ENCODE measurements around the gene CCDC87.
"Not testable (repeated sequence)": the region's sequence is repeated elsewhere in the genome, so short reads cannot be mapped to it uniquely, and the experiment has no call there.

CCDC87 gene

GRCh38 chr11:66549696-66550095 lies 43.2 kb downstream of the CCDC87 start:
- DNase-seq, result no peak

DNA sequence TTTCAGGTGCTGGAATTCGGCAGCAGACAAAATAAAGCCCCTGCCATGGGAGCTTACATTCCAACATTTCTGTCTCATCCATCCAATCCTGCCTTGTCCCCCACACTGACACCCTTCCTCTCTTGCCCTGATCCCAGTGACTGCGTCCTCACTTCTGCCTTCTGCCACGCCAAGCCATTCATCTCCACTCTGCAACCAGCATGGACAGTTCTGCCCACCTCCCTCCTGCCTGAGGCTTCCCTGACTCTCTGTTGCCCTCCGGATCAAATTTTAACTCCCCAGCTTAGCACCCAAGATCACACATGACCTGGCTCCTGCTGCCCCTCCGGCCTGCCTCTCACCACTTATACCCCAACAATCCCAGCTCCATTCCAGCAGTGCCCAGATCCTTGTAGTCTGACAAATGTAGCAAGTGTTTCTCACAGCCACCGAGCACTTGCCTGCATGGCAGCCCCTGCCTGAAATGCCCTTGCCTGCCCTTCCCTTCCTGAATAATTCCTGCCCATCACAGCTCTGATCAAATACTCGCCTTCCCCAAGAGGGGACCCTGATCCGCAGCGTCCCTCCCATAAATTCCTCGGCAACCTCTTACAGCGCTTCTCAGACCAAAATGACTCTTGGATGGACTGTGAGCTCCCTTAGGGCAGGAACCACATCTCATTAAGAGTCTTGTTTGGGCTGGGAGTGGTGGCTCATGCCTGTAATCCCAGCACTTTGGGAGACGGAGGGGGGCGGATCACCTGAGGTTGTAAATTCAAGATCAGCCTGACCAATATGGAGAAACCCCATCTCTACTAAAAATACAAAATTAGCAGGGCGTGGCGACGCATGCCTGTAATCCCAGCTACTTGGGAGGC lies 43.9 kb downstream of the CCDC87 start:
- no peak for DNase-seq

DNA sequence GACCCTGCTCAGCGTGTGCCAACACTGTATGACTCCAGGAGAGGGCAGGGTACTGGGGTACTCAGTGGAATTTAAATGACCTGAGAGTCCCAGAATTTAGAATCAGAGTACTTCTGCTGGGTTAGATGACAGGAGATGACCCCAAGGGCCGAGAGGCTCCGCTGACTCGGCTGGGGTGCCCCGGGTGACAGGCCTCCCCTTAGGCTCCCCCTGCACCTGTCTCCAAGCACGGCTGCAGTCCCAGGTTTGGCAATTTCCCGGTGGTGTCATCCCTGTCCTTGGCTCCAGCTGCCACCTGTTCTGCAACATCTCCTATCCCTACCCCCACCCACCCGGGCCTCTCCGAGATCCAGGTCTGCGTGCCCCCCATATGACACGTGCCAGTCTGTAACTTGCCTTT lies 44.8 kb downstream of the CCDC87 start:
- no peak for DNase-seq

DNA sequence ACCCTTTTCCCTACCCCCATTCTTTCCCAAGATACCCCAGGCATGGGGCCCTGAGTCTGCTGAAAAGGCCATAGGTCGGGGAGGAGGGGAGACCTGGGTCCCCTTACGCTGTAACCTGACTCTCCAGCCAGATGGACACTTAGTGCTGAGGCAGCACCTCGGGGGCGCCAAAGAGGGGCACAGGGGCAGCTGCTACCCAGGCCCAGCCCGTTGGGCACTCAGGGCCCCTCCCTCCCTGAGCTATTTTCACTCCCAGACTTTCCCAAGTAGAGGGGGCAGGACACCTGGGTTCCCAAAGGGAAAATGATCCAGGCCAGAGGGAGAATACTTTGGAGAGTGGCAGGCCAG lies 45.2 kb downstream of the CCDC87 start:
- DNase-seq, result no peak

DNA sequence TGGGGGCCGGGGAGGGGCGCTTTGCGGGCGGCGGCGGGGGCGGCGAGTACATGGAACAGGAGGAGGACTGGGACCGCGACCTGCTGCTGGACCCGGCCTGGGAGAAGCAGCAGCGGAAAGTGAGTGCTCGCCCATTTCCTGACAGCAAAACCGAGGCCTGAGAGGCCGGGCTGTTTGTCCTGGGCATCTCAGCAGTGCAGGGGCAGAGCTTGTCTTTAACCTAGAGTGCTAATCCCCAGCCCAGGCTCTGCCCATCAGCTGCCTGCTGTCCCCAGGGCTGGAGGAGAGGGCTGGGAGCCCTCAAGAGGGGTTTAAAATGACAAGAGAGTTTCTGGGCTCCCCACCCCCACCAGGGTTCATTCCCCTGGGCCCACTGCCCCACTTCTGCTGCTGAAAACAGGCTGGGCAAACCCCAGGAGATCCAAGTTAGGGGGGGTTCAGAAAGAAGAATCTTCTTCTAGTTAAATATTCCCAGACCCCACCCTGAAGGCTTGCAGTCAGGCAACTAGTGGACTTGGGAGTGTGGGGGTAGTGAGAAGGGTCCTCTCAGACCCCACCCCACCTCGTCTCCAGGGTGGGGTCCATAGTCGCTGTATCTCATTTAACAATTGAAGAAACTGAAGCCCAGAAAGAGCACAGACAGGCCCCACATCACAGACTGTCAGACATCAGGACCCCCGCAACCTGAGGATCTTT lies 45.7 kb downstream of the CCDC87 start:
- no peak for DNase-seq

GRCh38 chr11:66546368-66546965 lies 46.4 kb downstream of the CCDC87 start, which contains the start of gene ACTN3:
Gene ACTN3, plus strand, starts transcription at chr11:66546903. Its CDS starts 35 bp downstream, at chr11:66546938.
- peak; percentile 20 for DNase-seq

DNA sequence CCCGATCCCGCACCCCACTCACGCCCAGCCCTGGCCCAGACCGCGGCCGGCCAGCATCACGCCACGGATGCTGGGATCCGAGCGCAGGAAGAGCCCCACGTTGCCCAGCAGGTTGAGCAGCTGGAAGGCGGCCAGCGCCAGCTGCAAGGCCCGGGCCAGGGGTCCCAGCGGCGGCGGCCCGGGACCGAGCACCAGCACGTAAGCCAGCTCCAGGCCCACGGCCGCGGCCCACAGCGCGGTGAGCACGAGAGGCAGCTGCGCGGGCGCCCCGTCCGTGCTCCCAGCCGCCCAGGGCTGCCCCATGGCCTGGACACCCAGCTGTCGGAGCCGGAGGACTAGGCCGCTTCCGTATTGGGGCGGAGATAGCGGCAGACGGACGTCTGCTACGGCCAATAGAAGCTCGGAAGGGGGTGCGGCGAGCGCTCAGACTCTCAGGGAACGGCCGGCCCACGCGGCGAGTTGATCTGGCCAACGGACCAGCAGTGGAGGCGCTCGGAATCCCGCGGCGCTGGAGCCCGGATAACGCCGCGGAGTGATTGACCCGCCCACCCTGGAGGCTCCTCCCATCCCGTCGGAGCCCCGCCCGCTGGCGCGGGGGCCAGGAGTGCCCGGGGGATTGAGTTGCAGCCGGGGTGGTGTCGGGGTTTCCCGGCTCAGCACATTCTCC lies 47.0 kb downstream of the CCDC87 start, which contains the start of gene ZDHHC24:
ZDHHC24 (minus strand) TSS at position 348 of the 667 bp plus-strand sequence; CDS start at position 303, 45 bp downstream.
- peak; percentile 98 for DNase-seq

DNA sequence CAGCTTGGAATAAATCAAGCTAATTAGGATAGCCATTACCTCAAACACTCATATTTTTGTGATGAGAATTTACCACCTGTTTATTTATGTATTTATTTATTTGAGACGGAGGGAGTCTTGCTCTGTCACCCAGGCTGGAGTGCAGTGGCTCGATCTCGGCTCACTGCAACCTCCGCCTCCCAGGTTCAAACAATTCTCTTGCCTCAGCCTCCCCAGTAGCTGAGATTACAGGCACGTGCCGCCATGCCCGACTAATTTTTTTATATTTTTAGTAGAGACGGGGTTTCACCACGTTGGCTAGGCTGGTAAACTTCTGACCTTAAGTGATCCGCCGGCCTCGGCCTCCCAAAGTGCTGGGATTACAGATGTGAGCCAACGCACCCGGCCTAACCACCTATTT lies 47.9 kb downstream of the CCDC87 start:
- not testable (repeated sequence) for DNase-seq

- DNase-seq, result peak; percentile 26
Observed at GRCh38 chr11:66543263-66544107, 49.4 kb downstream of the CCDC87 start.

DNA sequence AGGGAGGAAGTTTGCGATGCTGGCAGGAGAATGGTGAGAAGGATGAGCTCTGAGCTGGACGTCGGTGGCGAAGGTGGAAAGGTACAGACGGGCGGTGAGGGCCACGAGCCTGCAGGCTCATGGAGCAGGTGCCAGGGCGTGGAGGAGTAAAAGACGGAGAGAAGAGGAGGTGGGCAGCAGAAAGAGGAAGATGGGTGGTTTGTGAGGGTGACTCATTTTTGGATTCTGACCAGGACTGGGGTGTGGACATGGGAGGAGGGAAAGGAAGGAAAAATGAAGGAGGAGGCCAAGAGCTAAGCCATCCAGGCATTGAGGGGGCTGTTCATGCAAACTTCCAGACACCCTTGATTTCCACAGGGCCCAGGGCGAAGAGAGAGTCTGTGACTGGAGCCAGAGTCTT lies 50.5 kb downstream of the CCDC87 start:
- DNase-seq, result peak; percentile 43

GRCh38 chr11:66541892-66542291 lies 51.0 kb downstream of the CCDC87 start:
- DNase-seq, result no peak

GRCh38 chr11:66540598-66540997 lies 52.3 kb downstream of the CCDC87 start:
- not testable (repeated sequence) for DNase-seq

Data from EL (cell line).